Activated CD4-positive, alpha-beta T cell treated with anti-CD3 and anti-CD28 coated beads, Interleukin-2, Interleukin-6, amounts not matched to agents 100 ng/mL and 50 ng/mL, durations not matched to agents 16 hours and 8 hours (primary cell): ENCODE results near the gene SHISA2.
A peak's percentile ranks its signal among the peaks of the same experiment; 100 is the strongest.
"Not testable (repeated sequence)": the region's sequence is repeated elsewhere in the genome, so short reads cannot be mapped to it uniquely, and the experiment has no call there.

Experiments used
- DNase-seq: peaks from one replicate; pipeline ENCODE4 v3.0.0-alpha.2; 2020

Gene SHISA2

DNA sequence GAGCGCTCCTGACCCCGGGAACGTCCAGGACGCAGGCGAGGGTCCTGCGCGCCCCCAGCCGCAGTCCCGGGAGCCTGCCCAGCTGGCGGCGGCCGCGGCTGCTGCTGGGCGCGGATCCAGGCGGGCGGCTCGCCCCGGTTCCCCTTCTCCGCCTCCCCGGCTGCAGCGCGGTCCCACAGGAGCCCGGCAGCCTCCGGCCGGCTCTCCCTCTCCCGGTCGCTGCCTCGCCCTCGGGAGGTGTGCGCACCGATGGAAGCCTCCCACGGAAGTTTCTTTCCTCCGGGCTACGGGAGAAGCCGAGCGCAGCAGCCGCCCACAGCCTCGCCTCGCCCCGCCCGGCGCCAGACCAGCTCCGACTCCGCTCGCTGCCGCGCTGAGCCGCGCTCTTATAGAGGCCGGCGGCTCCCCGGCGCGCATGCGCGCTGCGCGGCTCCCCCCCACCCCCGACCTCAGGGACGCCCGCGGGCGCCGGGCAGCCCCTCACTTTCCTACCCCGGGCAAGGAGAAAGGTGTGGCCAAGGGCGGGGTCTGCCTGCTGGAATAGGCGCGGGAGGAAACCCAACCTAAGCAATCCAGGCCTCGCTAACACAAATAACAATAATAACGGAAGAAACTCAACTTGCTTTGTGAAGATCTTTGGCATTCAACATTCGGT, at the start of gene SHISA2:
SHISA2 (minus strand) TSS at position 360 of the 655 bp plus-strand sequence. CDS start 1,041 bp downstream, outside the sequence.
- peak; percentile 32 for DNase-seq

DNA sequence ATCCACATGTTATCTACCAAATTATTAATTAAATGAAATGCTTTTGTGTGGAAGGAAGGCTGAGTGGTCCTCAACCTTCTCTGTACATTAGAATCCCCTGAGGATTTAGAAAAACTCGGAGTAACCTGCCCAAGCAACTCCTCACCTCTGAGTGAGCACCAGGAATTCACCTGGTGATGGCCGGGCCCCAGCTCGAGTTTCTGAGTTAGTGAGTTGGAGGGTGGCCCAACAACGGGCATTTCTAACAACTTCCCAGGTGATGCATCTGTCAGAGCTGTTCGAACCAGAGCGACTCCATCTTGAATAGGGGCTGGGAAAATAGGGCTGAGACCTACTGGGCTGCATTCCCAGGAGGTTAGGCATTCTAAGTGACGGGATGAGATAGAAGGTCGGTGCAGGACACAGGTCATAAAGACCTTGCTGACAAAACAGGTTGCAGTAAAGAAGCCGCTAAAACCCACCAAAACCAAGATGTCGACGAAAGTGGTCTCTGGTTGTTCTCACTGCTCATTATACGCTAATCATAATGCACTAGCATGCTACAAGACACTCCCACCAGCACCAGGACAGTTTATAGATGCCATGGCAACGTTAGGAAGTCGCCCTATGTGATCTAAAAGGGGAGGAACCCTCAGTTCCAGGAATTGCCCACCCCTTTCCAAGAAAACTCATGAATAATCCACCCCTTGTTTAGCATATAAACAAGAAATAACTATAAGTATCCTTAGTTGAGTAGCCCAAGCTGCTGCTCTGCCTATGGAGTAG, 44.2 kb upstream of the SHISA2 start:
- no peak for DNase-seq

DNA sequence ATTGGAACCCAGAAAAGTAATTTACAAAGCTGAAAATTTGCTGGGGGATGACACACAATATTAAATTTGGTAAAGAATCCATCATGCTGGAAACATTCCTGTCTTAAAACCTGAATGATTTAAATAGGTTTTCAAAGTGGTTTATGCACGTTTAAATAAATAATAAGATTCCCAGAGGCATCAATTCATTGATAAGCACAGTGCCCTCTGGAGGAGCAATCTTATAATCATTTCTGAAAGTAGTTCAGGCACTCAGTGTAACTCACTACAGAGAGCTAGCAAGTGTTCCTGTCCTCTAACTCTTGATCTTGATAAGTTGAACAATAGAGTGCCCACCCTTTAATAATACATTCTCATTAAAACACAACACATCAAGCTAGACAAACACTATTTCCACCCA, 43.5 kb upstream of the SHISA2 start:
- DNase-seq = no peak

DNA sequence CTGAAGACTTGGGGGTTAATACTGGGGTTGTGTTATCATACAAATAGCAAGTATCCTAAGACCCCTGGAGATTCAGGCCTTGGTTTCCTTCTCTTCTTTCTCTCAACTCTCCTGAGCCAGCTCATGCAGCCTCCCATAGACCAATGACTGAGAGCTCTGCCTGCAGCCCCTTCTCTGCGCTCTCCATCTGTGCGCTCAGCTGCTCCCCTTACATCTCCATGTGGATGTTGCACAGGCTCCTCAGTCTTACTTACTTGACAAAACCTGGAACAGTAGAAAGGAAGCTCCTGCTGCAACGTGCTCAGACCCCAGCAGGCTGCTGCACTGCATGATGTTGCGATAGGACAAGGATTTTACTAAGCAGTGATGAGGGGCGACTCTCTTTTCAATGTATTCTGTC, 25.0 kb upstream of the SHISA2 start:
- DNase-seq = not testable (repeated sequence)

DNA sequence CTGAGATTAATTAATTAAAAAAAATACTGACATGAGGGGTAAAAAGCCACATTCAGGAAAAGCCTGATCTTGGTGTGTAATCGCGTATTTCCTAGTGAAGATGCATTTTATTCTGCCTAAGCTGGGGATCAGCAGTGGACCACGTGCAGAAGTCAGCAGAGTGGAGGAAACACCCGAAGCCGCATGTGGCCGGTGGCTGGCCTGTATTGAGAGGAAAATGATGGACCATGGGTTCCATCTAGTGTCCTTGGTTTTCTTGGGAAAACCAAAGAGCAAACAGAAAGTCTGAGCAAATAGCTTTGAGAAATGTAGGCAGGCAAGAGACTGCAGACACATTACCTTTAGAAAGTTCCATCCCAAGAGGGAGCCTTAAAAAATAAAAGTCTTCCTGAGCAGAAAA, 23.7 kb upstream of the SHISA2 start:
- DNase-seq = no peak

DNA sequence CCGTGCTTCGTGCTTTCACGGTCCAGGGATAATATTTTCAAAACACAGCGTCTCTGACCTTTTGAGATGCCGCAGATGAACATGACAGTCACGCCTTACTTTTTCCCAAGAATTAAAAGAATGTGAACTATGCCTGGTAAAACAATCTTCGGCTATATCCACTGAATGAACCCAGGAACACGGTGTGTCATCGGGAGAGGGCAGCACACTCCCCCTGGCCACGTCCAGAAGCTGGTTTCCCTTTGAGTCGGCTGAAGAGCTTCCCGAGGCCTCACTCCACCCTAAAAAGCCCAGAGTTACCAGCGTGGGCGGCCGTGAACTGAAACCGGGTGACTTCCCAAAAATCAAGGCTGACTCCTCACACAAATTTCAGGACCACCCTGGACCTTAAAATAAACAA, 22.9 kb upstream of the SHISA2 start:
- no peak for DNase-seq

DNA sequence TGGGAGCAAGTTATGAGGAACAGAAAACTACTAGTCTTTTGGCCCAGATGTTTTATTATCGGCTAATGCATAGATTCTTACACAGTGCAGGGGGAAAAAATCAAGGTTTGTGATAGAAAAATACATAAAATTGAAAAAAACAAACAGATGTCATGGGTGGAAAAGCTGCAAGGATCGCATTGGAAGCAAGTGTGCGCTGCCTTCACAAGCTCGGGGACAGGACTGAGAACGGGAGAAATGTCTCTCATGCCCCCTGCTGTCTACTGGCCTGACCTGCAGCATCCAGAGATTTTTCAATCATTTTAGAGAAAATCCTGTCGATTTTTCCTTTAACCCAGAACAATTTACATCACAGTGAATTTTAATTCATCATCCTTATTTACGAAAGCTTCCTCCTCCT, 20.5 kb upstream of the SHISA2 start:
- DNase-seq = not testable (repeated sequence)

DNA sequence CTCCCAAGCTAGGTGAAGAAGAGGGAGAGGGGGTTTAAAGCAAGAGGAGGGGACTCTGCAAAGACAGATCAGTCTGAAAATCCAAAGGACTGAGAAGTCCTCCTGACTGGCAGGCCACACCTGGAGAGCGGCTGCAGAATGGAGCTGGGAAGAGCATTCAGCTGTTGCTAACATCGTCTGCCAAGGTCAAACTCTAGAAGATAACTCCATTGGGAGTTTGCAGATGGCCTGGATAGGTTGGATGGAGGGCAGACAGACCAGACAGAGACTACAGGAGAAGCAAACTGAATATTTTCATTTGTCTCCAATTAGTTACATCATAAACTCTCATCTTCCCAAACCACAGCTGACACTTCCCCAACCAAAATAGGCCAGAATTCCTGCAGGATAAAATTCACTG, 19.9 kb upstream of the SHISA2 start:
- DNase-seq = no peak

DNA sequence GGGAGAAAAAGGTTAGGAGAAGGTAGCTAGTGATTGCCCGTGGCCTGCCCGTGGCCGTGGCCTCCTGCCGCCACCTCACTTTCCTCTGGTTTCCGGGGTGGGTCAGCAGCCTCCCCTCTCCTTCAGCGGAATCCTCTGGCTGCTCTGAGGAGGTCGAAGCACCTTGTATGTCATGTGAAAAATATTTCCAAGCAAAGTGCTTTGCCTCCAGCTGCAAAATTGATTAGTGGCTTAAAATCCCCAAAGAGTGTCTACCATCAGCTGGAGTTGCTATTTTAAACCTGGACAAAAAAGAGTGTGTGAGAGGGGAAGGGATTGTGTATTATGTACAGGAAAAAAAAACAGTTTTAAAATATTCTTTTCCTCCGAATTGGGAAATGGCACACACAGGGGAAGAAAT, 17.8 kb upstream of the SHISA2 start:
- DNase-seq = not testable (repeated sequence)

DNA sequence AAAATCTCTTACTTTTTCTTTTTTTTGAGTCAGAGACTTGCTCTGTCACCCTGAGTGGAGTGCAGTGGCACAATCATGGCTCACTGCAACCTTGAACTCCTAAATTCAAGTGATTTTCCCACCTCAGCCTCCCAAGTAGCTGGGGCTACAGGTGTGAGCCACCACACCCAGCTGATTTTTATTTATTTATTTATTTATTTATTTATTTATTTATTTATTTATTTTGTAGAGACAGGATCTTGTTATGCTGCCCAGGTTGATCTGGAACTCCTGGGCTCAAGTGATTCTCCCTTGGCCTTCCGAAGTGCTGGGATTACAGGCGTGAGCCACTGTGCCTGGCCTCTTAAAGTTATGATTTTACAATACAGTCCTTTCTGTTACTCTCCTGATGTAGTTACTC, 16.6 kb upstream of the SHISA2 start:
- not testable (repeated sequence) for DNase-seq

DNA sequence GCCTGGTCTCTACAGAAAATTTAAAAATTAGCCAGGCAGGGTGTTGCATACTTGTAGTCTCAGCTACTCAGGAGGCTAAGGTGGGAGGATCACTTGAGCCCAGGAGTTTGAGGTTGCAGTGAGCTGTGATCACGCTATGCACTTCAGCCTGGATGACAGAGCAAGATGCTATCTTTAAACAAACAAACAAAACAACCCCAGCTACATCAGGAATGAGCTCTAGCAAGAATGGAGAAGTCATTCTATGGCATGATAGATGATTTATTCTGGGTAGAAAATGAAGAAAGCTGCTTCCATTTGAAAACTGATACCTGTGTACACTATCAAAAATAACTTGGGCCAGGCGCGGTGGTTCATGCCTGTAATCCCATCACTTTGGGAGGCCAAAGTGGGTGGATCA, 15.8 kb upstream of the SHISA2 start:
- DNase-seq = no peak

DNA sequence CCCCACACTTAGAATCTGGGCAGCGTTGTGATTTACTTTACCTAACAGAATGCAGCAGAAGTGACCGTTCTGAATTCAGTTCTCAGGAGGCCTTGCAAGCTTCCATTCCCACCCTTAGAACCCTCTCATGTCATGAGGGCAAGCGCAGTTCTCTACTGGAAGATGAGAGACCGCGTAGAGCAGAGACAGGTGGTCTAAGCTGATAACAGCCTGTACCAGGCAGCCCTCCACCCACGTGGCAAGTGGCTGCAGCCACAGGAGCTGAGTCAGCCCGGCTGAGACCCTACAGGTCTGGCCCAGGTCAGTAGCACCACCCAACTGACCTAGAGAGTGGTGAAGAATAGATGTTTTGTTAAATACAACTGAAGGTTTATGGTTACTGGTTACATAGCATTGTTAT, 14.7 kb upstream of the SHISA2 start:
- not testable (repeated sequence) for DNase-seq

DNA sequence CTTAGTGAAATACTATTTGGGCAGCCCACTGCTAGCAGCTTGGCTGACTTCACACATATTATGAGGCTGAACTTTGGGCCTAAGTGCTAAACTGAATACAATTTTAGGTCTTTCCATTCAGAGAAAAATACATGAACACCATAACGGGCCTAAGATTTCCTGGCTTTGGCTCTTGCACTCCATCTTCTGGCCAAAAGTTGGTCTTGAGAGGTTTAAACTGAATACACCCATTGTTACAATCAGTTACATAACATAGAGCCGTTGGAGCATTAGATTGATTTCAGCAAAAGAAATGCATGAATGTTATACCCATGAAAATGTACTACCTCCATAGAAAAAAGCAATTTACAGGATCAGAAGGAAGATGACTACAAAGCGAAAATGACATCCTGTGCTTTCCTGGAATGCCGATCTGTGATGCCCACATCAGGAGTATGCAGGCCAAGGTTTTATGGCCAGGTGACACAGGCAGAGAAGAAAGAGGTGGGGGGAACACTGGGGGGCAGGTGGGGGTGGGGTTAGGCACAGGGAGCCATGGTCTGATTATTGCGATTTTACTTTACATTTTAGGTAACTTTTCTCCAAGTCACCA, 11.1 kb upstream of the SHISA2 start:
- peak; percentile 50 for DNase-seq

DNA sequence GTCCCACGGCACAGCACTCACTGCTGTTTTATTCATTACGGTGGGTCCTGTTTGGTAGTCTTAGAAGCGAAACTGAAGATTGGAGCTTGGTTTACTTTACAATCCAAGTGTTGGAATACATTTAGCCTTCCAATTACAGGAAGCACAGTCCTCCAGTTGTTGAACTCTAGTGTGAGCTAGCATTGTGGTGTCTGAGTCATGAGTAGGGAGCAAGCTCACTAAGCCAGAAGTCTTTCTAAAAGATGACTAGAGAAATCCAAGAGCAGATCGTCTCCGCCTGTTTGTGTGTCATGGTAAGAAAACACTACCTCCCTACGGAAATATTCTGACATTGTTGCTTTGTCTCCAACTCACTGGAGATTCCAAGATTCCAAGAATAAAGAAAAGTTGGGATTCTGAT, 10.1 kb upstream of the SHISA2 start:
- DNase-seq = no peak

DNA sequence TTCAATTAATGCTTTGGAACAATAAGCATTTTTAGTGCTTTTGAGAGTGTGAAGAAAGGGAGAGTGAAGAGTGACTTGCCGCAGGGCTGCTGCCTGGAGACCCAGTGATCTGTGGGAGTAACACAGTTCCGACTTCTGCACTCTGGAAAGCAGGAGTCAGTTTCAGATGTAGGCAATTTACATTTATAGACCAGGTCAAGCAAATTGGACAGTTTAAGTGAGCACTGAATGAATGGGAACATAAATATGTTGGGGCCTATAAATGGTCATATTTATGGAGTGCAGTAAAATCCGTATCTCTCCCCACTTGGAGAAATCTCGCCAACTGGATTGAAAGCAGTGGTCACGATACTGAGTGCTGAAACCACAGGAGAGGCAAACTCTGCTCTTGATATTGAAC, 9.4 kb upstream of the SHISA2 start:
- no peak for DNase-seq

DNA sequence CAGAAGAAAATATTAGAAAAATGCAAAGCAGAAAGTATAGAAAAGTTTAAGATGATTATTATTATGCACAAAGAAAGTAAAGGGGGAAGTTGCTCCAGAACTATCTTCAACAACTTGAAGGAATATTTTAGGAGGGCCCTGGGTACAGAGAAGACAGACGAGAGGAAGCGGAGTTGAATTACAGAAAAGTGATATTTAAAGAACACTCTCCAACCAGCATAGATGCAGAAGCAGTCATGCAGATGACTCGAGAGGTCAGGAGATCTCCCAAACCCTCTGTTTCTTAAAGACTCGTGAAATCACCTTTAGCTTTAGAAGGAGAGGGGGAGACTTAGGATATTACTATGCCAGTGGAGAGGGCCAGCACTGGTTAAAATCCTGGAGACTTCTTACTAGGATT, 8.5 kb upstream of the SHISA2 start:
- no peak for DNase-seq

DNA sequence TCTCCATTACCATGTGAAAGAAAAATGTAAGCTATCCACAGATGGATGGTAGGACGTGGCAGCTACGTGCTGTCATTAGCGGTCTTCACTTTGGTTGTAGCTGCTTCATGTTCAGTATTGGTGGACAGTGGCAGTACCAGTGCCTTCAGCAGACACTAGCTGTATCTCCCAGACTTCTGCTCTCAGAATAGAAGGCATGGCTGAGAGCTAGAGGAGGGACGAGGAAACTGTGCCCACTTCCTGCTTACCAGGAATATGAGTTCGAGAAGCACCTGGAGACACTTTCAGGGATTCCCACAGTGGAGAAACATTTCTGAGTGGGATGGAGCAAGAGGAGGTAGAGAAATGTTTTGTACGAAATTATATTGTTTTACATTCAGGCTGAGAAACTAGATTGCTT, 6.9 kb upstream of the SHISA2 start:
- DNase-seq = no peak

DNA sequence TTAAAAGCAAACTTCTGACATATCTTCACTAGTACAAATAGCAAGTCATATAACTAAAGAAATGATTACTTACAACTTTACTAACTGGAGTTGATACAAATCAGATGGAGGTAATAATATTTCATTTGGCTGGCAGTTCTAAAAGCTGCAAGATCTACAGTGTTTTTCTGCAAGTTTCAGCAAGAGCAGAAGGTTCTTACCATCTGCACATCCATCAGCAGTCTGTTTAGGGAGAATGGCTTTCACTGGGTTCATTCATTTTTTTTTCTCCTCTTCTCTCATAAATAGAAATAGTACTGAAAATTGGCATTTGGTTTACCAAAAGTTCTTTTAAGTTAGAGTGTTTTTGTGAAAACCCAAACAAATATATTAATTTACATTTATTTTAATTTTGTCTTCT, 3.1 kb upstream of the SHISA2 start:
- DNase-seq = no peak

DNA sequence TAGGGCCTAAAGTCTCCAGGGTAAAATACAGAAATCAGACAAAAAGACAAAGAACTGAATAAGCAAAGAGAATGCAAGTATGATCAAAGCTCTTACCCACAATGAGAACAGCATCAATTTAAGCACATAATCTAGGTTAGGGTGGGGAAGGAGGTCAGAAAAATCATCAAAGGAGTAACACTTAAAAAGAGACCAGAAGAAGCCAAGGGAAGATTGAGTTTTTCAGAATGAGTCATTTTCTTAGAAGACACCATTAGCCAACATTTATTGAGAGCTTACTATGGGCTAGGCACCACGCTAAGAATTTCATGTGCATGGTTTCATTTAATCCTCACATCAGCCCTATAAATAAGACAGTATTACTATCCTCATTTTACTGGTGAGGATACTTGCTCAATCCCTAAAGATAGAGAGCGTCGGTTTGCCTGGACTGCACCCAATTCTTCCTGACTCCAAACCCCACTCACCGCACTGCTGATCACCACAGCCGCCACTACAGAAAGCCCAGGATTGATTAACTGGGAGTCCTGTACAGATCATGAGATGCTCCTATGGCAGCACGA, 1.7 kb upstream of the SHISA2 start:
- DNase-seq = peak; percentile 35

DNA sequence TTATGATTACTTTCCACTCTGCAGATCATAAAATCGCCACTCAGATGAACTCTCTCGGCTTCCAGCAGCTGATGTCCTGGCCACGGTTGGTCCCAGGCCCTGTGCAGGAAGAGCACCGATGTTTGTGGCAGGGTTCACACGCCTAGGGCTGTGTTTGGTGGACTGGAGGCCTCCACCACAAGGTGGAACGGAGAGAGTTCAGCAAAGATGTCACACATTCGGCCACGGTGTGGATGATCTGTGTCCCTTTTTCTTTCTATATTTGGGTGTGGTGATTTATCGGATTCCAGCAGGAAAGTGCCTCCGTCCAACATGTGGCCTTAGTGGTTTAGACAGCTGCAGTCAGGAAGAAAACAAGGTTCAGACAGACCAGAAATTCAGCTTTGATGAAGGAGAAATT, 521 bp upstream of the SHISA2 start:
- no peak for DNase-seq

DNA sequence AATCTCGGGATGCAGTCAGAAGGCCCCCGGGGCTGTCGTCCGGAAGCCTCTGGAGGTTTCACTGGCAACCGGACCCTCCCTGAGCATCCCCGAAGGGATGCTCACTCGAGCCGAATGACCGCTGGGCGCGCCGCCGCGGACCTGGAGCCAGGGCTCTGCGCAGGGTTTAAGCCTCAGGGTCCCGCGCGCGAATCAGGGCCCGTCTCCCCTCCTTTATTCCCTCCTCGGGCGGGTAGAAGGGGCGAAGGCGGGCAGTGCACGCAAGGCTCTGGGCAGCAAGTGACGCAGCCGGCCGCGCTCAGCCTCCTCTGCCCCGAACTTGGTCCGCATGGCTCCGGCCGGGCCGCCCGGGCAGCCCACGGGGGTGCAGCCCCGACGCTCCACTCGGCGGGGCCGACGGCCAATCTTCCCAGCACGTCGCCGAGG, 572 bp downstream of the SHISA2 start:
- DNase-seq = no peak

DNA sequence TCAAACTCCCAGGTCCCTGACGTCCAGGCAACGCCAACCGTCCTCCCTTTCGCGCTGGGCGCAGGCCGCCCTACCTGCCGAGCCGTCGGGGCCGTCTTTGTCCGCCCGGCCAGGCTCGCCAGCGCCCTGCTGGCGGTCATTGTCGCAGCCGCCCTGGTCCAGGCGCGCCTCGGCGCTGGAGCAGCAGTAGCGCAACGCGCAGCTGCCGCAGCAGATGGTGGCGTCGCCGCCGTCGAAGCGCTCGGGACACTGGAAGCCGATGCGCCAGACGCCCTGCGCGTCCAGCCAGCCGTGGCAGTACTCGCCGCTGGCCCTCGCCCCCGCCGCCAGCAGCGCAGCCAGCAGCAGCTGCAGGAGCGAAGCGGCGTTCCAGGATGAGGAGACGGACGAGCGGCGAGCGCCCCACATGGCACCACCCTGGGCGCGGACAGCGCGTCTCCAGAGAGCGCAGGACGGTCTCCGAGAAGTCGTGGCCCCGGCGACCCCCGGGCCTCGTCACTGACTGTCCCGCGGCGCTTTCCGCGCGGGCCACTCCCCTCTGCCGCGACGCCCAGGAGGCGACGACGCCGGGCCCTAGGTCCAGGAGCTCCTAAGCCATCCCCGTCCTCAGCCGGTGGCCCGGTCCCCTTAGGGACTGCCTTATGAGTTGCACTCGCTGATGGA, 1.1 kb downstream of the SHISA2 start:
- DNase-seq = no peak

DNA sequence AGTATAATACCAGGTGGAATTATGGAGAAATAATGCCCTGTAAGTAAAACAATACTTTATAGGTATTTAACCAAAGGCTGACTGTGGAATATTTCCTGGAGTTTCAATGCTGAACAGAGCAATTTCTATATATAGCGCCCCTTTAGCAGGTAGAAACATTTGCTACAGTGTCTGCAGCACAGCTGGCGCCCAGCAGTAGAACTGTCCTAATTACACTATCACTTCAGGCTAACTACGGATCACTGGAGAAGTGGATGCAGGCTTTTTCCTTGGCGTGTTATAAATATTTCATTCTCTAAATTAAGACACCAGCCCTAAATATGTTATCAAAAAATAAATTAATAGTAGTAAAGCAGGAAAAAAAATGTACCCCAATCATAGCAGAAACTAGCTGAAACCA, 3.1 kb downstream of the SHISA2 start:
- DNase-seq = no peak
